Measurements from ENCODE around the gene TMCC1.
"Not testable (repeated sequence)": the region's sequence is repeated elsewhere in the genome, so short reads cannot be mapped to it uniquely, and the experiment has no call there.

The TMCC1 gene

GRCh38 chr3:129620828-129621559, 272.5 kb downstream of the TMCC1 start:
- DNase-seq (ENCODE audit: low spot score): no peak

- no peak for DNase-seq (ENCODE audit: low spot score)
Observed at GRCh38 chr3:129619726-129620162, 273.8 kb downstream of the TMCC1 start.

- no peak for DNase-seq (ENCODE audit: low spot score)
Observed at GRCh38 chr3:129618901-129619671, 274.4 kb downstream of the TMCC1 start.

- DNase-seq (ENCODE audit: low spot score): no peak
Observed at GRCh38 chr3:129618186-129618820, 275.2 kb downstream of the TMCC1 start.

GRCh38 chr3:129617381-129618185, 275.9 kb downstream of the TMCC1 start:
- no peak for DNase-seq (ENCODE audit: low spot score)

GRCh38 chr3:129616713-129617112, 276.8 kb downstream of the TMCC1 start:
- no peak for DNase-seq (ENCODE audit: low spot score)

- DNase-seq (ENCODE audit: low spot score): no peak
Observed at GRCh38 chr3:129616291-129616690, 277.2 kb downstream of the TMCC1 start.

- no peak for DNase-seq (ENCODE audit: low spot score)
Observed at GRCh38 chr3:129615751-129616281, 277.7 kb downstream of the TMCC1 start.

GRCh38 chr3:129614927-129615363, 278.6 kb downstream of the TMCC1 start:
- no peak for DNase-seq (ENCODE audit: low spot score)

- DNase-seq (ENCODE audit: low spot score): no peak
Observed at GRCh38 chr3:129614435-129614834, 279.1 kb downstream of the TMCC1 start.

- no peak for DNase-seq (ENCODE audit: low spot score)
Observed at GRCh38 chr3:129613367-129613740, 280.2 kb downstream of the TMCC1 start.

GRCh38 chr3:129612534-129613366, 280.8 kb downstream of the TMCC1 start:
- DNase-seq (ENCODE audit: low spot score): no peak

GRCh38 chr3:129611812-129612533, 281.5 kb downstream of the TMCC1 start:
- no peak for DNase-seq (ENCODE audit: low spot score)

GRCh38 chr3:129611446-129611800, 282.1 kb downstream of the TMCC1 start:
- no peak for DNase-seq (ENCODE audit: low spot score)

GRCh38 chr3:129610794-129611445, 282.6 kb downstream of the TMCC1 start:
- DNase-seq (ENCODE audit: low spot score): not testable (repeated sequence)

GRCh38 chr3:129610276-129610675, 283.2 kb downstream of the TMCC1 start:
- DNase-seq (ENCODE audit: low spot score): no peak

- DNase-seq (ENCODE audit: low spot score): no peak
Observed at GRCh38 chr3:129609591-129610182, 283.8 kb downstream of the TMCC1 start.

- DNase-seq (ENCODE audit: low spot score): no peak
Observed at GRCh38 chr3:129608936-129609590, 284.4 kb downstream of the TMCC1 start.
